RWPE1 (cell line): ENCODE measurements around the gene ADCY1.

Source experiments
- CTCF ChIA-PET: fragments of 350-600 bp; sonication (Branson Sonifier 250); formaldehyde crosslinking; extraction: SDS; loops from one replicate; lab custom pipeline; 2021; lab: Yijun Ruan, JAX
- POLR2A ChIA-PET: fragments of 400-600 bp; formaldehyde crosslinking; extraction: SDS; loops from one replicate; lab custom pipeline; 2020; ENCODE audit warnings: antibody characterized with exemption; ENCODE audit not compliant: low non-redundant PET; lab: Yijun Ruan, JAX
- DNase-seq: peaks from one replicate; pipeline ENCODE4 v3.0.0; 2012; ENCODE audit warnings: low spot score
- H3K27ac ChIP-seq: fragments of 450-650 bp; 2 replicates; pipeline ENCODE4 v1.5.1; 2017
- TF ChIP-seq, protein P1 (sequence below): fragments of 450-650 bp; conservative IDR thresholded peaks from 2 replicates; pipeline ENCODE4 v1.5.1; 2017; ENCODE audit warnings: low read depth, mild to moderate bottlenecking

The ADCY1 gene

DNA sequence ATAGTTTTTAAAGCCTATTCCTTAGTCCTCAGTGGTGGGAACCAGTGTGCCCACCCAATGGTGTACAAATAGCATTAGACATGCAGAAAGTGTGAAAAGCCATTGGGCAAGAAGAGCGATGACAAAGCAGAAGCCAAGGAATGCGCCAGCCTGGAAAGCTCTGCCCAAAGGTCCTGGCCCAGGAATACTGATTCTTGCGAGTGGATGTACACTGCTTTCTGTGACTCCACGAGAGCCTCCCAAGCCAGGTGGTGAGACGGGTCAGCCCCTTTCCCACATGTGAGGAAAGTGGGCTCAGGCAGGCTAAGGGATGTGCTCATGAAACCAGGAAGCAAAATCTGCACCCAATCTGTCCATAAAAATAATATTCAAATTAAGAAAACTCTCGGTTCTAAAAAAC is 106.6 kb downstream of the ADCY1 start:
- DNase-seq = no peak
- ChIA-PET POLR2A (no interaction called here), CTCF (interaction anchor here (0.6 kb wide), 1 partner anchor 391 kb away, joined by 3 read pairs; no protein-coding TSS in a partner anchor)
- TF ChIP-seq, protein P1, sequence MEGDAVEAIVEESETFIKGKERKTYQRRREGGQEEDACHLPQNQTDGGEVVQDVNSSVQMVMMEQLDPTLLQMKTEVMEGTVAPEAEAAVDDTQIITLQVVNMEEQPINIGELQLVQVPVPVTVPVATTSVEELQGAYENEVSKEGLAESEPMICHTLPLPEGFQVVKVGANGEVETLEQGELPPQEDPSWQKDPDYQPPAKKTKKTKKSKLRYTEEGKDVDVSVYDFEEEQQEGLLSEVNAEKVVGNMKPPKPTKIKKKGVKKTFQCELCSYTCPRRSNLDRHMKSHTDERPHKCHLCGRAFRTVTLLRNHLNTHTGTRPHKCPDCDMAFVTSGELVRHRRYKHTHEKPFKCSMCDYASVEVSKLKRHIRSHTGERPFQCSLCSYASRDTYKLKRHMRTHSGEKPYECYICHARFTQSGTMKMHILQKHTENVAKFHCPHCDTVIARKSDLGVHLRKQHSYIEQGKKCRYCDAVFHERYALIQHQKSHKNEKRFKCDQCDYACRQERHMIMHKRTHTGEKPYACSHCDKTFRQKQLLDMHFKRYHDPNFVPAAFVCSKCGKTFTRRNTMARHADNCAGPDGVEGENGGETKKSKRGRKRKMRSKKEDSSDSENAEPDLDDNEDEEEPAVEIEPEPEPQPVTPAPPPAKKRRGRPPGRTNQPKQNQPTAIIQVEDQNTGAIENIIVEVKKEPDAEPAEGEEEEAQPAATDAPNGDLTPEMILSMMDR = no peak
- no peak overlapping the region for H3K27ac ChIP-seq

GRCh38 chr7:45681596-45682357 is 107.6 kb downstream of the ADCY1 start:
- POLR2A ChIA-PET = no interaction called here
- no peak overlapping the region for H3K27ac ChIP-seq
- CTCF ChIA-PET = interaction anchor here (0.6 to 1.4 kb wide), 2 partner anchors 18 to 1489 kb away, joined by 3 to 5 read pairs; no protein-coding TSS in a partner anchor
- no peak for DNase-seq
- TF ChIP-seq, protein P1 = no peak

GRCh38 chr7:45682358-45682735 is 108.2 kb downstream of the ADCY1 start:
- DNase-seq = no peak
- TF ChIP-seq, protein P1 = no peak
- POLR2A ChIA-PET = no interaction called here
- CTCF ChIA-PET = interaction anchor here (1.4 kb wide), 1 partner anchor 19 kb away, joined by 5 read pairs; no protein-coding TSS in a partner anchor
- H3K27ac ChIP-seq = no peak overlapping the region

GRCh38 chr7:45682836-45683555 is 108.8 kb downstream of the ADCY1 start:
- TF ChIP-seq, protein P1 = no peak
- CTCF ChIA-PET = interaction anchor here (0.7 kb wide), 1 partner anchor 573 kb away, joined by 3 read pairs; no protein-coding TSS in a partner anchor
- POLR2A ChIA-PET = no interaction called here
- no peak for DNase-seq
- H3K27ac ChIP-seq = no peak overlapping the region

- DNase-seq = no peak
- H3K27ac ChIP-seq = no peak overlapping the region
- CTCF ChIA-PET = interaction anchor here (0.7 kb wide), 1 partner anchor 574 kb away, joined by 3 read pairs; no protein-coding TSS in a partner anchor
- TF ChIP-seq, protein P1 = no peak
- POLR2A ChIA-PET = no interaction called here
These were observed 109.5 kb downstream of the ADCY1 start for GRCh38 chr7:45683556-45684148.
